ENCODE measurements around the gene SULT1C4. TPM values are rescaled to one million over a fixed set of nuclear protein-coding genes. Genes with fewer than 3 reads are reported as not detected.

SULT1C4 gene
- total RNA-seq, 1 experiment from 2014 or later: 4.3 TPM

DNA sequence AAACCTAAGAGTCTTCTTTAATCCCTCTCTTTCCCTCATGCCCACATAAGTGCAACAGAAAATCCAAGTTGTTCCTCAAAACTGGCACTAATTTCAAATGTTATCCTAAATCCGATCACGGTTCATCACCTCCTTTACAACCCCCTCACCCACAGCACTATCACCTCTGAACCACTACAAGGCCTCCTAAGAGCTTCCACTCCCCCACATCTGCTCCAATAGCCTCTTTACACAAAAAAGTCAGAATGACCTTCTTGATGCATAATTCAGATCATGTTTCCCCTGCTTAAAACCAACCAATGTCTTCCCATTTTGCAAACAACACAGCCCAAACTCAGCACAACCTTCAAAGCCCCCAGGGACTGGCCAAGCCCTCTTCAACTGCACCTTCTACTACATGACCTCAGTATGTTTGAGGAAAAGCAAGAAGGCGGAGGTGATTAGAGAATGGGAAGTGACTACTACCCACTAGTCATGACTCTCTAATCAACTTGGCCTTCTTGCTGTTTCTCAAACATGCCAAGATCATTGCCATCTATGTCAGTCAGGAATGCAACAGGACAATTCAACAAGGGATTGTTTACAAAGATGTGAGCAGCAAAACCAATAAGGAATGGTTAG, 36.6 kb downstream of the SULT1C4 start (continued):
- no peak for TF ChIP-seq ARID4B (CRISPR knock-in tag; IDR thresholded peaks at IDR 0.05; ENCODE audit: borderline replicate concordance)

DNA sequence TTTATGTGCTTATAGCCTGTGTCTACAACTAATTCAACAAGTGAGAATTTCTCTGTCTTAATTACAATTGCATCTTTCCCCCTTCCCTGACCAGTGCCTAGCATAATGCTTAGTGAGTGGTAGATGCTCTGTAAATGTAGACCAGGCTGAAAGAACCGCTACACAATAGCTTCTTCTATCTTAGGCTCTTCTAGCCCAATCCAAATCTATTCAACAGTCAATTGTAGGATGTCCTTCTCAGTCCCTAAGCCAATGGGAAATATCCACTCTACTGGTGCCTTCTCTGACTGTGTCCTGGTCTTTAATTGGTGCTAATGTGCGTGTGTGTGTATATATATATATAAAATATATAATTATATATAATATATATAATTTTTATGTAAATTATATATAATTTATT, 37.2 kb downstream of the SULT1C4 start:
- Mint-ChIP-seq H3K4me3 (no peak overlapping the region), H3K9me3 (peaks cover 5% of the 10 kb centered on the region; the same call in 1 of the 2 replicates), H3K27ac (no peak overlapping the region), H3K36me3 (no peaks in the 10 kb centered on the region), H3K27me3 (ENCODE audit: low read depth) (no peaks in the 10 kb centered on the region), H3K4me1 (no peaks in the 10 kb centered on the region)
- DNase-seq (ENCODE audit: low spot score) (no peak), ATAC-seq (peak; percentile 57)
- POLR2A ChIA-PET: no interaction called here
- TF ChIP-seq, protein P1, sequence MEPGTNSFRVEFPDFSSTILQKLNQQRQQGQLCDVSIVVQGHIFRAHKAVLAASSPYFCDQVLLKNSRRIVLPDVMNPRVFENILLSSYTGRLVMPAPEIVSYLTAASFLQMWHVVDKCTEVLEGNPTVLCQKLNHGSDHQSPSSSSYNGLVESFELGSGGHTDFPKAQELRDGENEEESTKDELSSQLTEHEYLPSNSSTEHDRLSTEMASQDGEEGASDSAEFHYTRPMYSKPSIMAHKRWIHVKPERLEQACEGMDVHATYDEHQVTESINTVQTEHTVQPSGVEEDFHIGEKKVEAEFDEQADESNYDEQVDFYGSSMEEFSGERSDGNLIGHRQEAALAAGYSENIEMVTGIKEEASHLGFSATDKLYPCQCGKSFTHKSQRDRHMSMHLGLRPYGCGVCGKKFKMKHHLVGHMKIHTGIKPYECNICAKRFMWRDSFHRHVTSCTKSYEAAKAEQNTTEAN (CRISPR knock-in tag; IDR thresholded peaks at IDR 0.05): no peak
- no peak for TF ChIP-seq PRDM15 (CRISPR knock-in tag; IDR thresholded peaks at IDR 0.05)
- TF ChIP-seq HMGA2 (CRISPR knock-in tag; IDR thresholded peaks at IDR 0.05): 0 out of 2 replicates have a peak, but pooled peaks have one; percentile 17
- CTCF ChIA-PET: no interaction called here

DNA sequence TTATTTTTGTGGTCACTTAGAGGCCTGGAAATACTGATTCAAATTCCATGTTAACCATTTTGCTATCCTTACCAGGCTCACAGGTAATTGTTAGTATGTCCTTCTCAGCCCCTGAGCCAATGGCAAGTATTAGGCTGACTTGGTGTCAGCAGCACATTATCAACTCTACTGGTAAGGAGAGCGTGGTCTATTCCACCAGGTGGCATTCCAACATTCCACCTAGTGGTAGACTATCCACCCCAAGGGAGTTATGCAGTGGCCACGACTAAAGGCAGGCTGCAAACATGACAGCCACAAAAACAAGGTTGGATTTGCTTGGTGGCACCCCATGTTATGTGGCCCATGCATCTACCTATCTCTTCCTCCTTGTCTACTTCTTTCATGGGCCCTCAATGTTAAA, 39.5 kb downstream of the SULT1C4 start:
- ATAC-seq: peak; percentile 91
- no peak overlapping the region for H3K27ac Mint-ChIP-seq
- POLR2A ChIA-PET: no interaction called here
- H3K4me3 Mint-ChIP-seq: no peak overlapping the region
- H3K36me3 Mint-ChIP-seq: no peaks in the 10 kb centered on the region
- CTCF ChIA-PET: no interaction called here
- no peaks in the 10 kb centered on the region for H3K27me3 Mint-ChIP-seq (ENCODE audit: low read depth)
- peak; percentile 13 for DNase-seq (ENCODE audit: low spot score)
- H3K9me3 Mint-ChIP-seq: no peaks in the 10 kb centered on the region; the same call in 1 of the 2 replicates
- no peaks in the 10 kb centered on the region for H3K4me1 Mint-ChIP-seq
- TF ChIP-seq SMAD4 (CRISPR knock-in tag; IDR thresholded peaks at IDR 0.05): no peak
- no peak for TF ChIP-seq E2F4 (CRISPR knock-in tag; IDR thresholded peaks at IDR 0.05; ENCODE audit: borderline replicate concordance, low read depth)
- TF ChIP-seq JUN (CRISPR knock-in tag; IDR thresholded peaks at IDR 0.05): no peak
- no peak for TF ChIP-seq FOXP1 (CRISPR knock-in tag; IDR thresholded peaks at IDR 0.05; ENCODE audit: borderline replicate concordance)
- no peak for TF ChIP-seq PREB (CRISPR knock-in tag; IDR thresholded peaks at IDR 0.05; ENCODE audit: borderline replicate concordance)
- no peak for TF ChIP-seq NR1H2 (CRISPR knock-in tag; IDR thresholded peaks at IDR 0.05)
- TF ChIP-seq SMAD3 (CRISPR knock-in tag; IDR thresholded peaks at IDR 0.05; ENCODE audit: borderline replicate concordance): no peak
- TF ChIP-seq, protein P2, sequence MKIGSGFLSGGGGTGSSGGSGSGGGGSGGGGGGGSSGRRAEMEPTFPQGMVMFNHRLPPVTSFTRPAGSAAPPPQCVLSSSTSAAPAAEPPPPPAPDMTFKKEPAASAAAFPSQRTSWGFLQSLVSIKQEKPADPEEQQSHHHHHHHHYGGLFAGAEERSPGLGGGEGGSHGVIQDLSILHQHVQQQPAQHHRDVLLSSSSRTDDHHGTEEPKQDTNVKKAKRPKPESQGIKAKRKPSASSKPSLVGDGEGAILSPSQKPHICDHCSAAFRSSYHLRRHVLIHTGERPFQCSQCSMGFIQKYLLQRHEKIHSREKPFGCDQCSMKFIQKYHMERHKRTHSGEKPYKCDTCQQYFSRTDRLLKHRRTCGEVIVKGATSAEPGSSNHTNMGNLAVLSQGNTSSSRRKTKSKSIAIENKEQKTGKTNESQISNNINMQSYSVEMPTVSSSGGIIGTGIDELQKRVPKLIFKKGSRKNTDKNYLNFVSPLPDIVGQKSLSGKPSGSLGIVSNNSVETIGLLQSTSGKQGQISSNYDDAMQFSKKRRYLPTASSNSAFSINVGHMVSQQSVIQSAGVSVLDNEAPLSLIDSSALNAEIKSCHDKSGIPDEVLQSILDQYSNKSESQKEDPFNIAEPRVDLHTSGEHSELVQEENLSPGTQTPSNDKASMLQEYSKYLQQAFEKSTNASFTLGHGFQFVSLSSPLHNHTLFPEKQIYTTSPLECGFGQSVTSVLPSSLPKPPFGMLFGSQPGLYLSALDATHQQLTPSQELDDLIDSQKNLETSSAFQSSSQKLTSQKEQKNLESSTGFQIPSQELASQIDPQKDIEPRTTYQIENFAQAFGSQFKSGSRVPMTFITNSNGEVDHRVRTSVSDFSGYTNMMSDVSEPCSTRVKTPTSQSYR (CRISPR knock-in tag; IDR thresholded peaks at IDR 0.05): no peak
- TF ChIP-seq, protein P3, sequence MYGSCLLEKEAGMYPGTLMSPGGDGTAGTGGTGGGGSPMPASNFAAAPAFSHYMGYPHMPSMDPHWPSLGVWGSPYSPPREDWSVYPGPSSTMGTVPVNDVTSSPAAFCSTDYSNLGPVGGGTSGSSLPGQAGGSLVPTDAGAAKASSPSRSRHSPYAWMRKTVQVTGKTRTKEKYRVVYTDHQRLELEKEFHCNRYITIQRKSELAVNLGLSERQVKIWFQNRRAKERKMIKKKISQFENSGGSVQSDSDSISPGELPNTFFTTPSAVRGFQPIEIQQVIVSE (CRISPR knock-in tag; IDR thresholded peaks at IDR 0.05; ENCODE audit: borderline replicate concordance): no peak

All from WTC11 (cell line).